ENCODE data around the gene MARVELD1. TPM values are rescaled to one million over a fixed set of nuclear protein-coding genes. Genes with fewer than 3 reads are reported as not detected.
A peak's percentile ranks its signal among the peaks of the same experiment; 100 is the strongest.

Gene MARVELD1
- total and polyA plus RNA-seq, 10 donors: 3.7 to 24.6 (median 12.9) TPM

DNA sequence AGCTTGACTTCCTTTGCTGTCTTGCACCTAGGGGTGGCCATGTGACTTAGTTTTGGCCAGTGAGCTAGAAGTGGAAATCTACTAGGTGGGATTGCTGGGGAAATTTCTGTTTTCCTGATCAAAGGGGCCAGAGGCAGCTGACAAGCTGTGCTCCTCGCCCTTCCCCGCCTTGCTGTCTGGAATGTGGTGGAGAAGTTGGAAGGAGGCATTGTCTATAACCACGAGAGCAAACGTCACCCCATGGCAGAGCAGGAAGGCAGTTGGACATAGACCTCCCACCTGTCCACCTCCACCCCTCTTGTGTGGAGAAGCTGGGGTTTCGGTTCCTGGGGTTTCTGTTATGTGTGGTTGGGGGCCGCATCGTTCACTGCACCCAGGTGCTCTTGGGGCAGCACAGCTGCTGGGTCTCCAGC, 51.0 kb downstream of the MARVELD1 start:
- Histone ChIP-seq H3K9me3 (no peaks in the 10 kb centered on the region), H3K36me3 (peaks cover 0 to 51% (median 30%) of the 10 kb centered on the region in 6 donors), H3K4me1 (no peaks in the 10 kb centered on the region), H3K4me3 (no peak overlapping the region), H3K27me3 (replicated peaks in 1 of 7) (peaks cover 0 to 6% (median 0%) of the 10 kb centered on the region in 7 donors), H3K27ac (no peak overlapping the region)
- 63 to 77% (median 65%) methylated on average over 5 to 7 of the region's 7 CpGs for WGBS, 5 donors
- TF ChIP-seq, protein P1, sequence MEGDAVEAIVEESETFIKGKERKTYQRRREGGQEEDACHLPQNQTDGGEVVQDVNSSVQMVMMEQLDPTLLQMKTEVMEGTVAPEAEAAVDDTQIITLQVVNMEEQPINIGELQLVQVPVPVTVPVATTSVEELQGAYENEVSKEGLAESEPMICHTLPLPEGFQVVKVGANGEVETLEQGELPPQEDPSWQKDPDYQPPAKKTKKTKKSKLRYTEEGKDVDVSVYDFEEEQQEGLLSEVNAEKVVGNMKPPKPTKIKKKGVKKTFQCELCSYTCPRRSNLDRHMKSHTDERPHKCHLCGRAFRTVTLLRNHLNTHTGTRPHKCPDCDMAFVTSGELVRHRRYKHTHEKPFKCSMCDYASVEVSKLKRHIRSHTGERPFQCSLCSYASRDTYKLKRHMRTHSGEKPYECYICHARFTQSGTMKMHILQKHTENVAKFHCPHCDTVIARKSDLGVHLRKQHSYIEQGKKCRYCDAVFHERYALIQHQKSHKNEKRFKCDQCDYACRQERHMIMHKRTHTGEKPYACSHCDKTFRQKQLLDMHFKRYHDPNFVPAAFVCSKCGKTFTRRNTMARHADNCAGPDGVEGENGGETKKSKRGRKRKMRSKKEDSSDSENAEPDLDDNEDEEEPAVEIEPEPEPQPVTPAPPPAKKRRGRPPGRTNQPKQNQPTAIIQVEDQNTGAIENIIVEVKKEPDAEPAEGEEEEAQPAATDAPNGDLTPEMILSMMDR (IDR thresholded peaks at IDR 0.05 in 8 of 11, conservative IDR thresholded peaks at IDR 0.05 in 3 of 11): no peak
- no peak for TF ChIP-seq POLR2AphosphoS5 (IDR thresholded peaks at IDR 0.05)
- TF ChIP-seq POLR2A (IDR thresholded peaks at IDR 0.05): no peak
- no peak for DNase-seq
- intact Hi-C loops (cut with DNase I; ENCODE audit: low total_unique reads): no loop called here

DNA sequence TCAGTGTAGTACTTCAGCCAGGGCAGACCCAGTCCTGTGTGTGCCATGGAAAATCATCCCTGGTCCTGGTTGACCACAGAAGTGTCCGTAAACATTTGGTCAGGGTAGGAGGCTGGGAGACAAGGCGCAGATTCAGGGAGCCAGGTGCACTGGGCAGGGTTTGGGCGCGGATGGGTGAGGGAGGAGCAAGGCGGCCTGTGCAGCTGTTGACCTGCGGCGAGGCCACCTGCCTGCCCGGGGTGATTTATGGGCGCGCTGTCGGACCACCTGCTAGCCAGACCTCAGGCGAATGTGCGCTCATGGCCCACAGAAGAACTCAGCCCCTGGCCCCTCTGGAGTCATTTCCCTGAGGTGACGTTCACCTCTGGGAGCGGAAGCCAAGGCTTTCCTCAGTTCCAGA, 51.7 kb downstream of the MARVELD1 start:
- no peaks in the 10 kb centered on the region for H3K4me1 ChIP-seq
- TF ChIP-seq POLR2A (IDR thresholded peaks at IDR 0.05) (no peak), POLR2AphosphoS5 (IDR thresholded peaks at IDR 0.05) (peak in 2 of 3 donors; percentile 26 to 39)
- TF ChIP-seq, protein P1 (IDR thresholded peaks at IDR 0.05 in 8 of 11, conservative IDR thresholded peaks at IDR 0.05 in 3 of 11): no peak
- no peak overlapping the region for H3K27ac ChIP-seq
- 75 to 92% (median 90%) methylated on average over 15 of the region's 15 CpGs for WGBS, 5 donors
- no peak overlapping the region for H3K4me3 ChIP-seq
- peaks cover 0 to 44% (median 24%) of the 10 kb centered on the region in 6 donors for H3K36me3 ChIP-seq
- peaks cover 0 to 12% (median 6%) of the 10 kb centered on the region in 7 donors for H3K27me3 ChIP-seq (replicated peaks in 1 of 7)
- intact Hi-C loops (cut with DNase I; ENCODE audit: low total_unique reads): no loop called here
- no peaks in the 10 kb centered on the region for H3K9me3 ChIP-seq
- peak; percentile 70 for DNase-seq

DNA sequence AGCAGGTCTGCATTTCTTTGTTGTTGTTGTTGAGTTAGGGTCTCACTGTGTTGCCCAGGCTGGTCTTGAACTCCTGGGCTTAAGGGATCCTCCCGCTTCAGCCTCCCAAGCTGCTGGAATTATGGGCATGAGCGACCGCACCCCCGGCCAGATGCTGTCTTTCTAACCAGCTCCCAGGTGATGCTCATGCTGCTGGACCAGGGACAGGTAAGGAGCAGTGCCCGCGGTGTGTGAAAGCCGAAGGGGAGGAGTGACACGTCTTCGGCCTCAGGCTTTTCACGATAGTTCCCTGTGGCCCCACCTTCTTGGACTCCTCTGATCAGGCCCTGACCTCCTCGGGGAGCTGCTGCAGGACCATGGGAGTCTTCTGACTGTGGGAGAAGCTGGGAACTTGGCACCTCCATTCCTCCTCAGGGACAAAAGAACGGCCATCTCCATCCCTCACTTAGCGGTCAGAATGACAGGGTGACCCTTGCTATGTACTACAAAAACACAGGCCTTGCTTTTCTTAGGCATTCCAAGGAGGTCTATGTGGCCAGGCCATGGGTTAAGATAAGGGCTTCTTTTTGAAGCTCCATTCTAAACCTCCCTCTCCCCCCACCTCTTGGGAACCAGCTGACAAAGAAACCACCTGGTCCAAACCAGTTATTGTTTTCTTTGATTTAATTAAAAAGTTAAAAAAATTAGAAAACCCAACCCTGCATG, 52.7 kb downstream of the MARVELD1 start:
- Histone ChIP-seq H3K9me3 (no peaks in the 10 kb centered on the region), H3K27ac (no peak overlapping the region), H3K4me1 (peaks cover 1 to 10% (median 6%) of the 10 kb centered on the region in 6 donors), H3K4me3 (no peak overlapping the region), H3K27me3 (replicated peaks in 1 of 7) (peaks cover 0 to 23% (median 16%) of the 10 kb centered on the region in 7 donors), H3K36me3 (peaks cover 0 to 33% (median 14%) of the 10 kb centered on the region in 6 donors)
- intact Hi-C loops (cut with DNase I; ENCODE audit: low total_unique reads): no loop called here
- no peak for TF ChIP-seq POLR2A (IDR thresholded peaks at IDR 0.05)
- DNase-seq: no peak
- WGBS, 5 donors: 89 to 94% (median 92%) methylated on average over 10 to 13 of the region's 13 CpGs

DNA sequence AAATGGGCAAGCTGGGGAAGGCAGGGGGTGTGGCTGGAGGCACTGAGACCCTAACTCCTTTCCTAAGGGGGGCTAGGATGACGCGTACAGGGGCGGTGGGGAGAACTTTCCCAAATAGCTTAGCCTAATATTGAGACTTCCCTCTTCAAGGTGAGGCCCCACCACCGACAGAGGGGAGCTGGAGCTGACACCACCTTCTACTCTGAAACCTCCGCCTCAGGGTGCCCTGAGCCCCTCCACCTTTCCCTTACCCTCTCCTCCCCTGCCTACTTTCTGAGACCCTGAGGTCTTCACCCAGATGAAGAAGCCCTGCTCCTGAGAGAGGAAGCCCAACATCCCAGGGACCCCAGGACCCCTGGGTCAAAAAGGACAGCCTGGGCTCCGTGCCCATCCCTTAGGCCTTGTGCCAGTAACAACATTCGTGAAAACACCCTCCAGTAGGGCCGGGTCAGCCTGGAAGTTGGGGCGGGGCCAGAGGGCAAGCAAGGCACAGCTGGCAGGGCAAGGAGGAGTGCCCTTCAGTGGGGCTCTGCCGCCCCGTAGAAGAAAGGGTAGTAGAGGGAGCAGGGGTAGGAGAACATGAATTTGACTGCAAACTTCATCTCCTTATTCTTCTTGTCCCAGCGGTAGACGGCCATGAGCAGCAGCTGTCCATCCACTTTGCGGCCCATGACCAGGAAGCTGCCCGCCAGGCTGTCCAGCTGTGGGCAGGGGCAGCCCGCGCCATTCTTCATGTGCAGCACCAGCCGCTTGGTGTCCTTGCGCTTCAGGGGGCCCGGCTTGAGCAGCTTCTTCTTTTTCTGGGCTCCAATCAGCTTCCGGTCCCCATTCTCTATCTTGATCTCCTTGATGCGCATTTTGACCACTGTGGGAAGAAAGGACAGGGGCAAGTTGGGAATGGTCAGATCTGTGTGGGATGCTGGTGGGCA, 53.7 kb downstream of the MARVELD1 start:
- Histone ChIP-seq H3K9me3 (no peaks in the 10 kb centered on the region), H3K27me3 (replicated peaks in 1 of 7) (peaks cover 0 to 33% (median 26%) of the 10 kb centered on the region in 7 donors), H3K36me3 (peaks cover 0 to 23% (median 5%) of the 10 kb centered on the region in 6 donors), H3K27ac (no peak overlapping the region), H3K4me3 (no peak overlapping the region), H3K4me1 (peaks cover 3 to 18% (median 13%) of the 10 kb centered on the region in 6 donors)
- no peak for DNase-seq
- intact Hi-C loops (cut with DNase I; ENCODE audit: low total_unique reads): no loop called here
- WGBS, 5 donors: 87 to 92% (median 90%) methylated on average over 19 to 22 of the region's 22 CpGs
- peak in 1 of 3 donors; percentile 7 for TF ChIP-seq POLR2AphosphoS5 (IDR thresholded peaks at IDR 0.05)
- TF ChIP-seq, protein P1 (IDR thresholded peaks at IDR 0.05 in 8 of 11, conservative IDR thresholded peaks at IDR 0.05 in 3 of 11): no peak

Other genes with a start within 250 kb of the MARVELD1 start
- gene MMS19, start 215.3 kb upstream of the MARVELD1 start, total RNA-seq: 10 to 100 TPM; 54.5 to 91.5 (median 59.7) TPM
- gene MMS19, start 215.3 kb upstream of the MARVELD1 start, polyA plus RNA-seq: 100 to 1,000 TPM in 1 of 3 donors, 10 to 100 TPM in 2; 53.5 to 101 (median 78.7) TPM
- gene UBTD1, start 214.8 kb upstream of the MARVELD1 start, total RNA-seq: 10 to 100 TPM in 6 of 7 donors, 1 to 10 TPM in 1; 8.0 to 17.6 (median 12.1) TPM
- 10 to 100 TPM in 1 of 3 donors, 1 to 10 TPM in 2; 4.5 to 11.5 (median 6.8) TPM for gene UBTD1, start 214.8 kb upstream of the MARVELD1 start, polyA plus RNA-seq
- gene ANKRD2, start 141.0 kb upstream of the MARVELD1 start, total RNA-seq: not detected
- gene ANKRD2, start 141.0 kb upstream of the MARVELD1 start, polyA plus RNA-seq: under 1 TPM; 0.10 to 0.52 (median 0.18) TPM
- gene HOGA1, start 129.3 kb upstream of the MARVELD1 start, total RNA-seq: under 1 TPM in 2 of 7 donors, not detected in 5; 0.19 to 0.32 TPM
- gene HOGA1, start 129.3 kb upstream of the MARVELD1 start, polyA plus RNA-seq: under 1 TPM; 0.11 to 0.42 (median 0.15) TPM
- not detected for gene C10orf62, start 124.0 kb upstream of the MARVELD1 start, total RNA-seq
- not detected for gene C10orf62, start 124.0 kb upstream of the MARVELD1 start, polyA plus RNA-seq
- gene MORN4, start 80.2 kb upstream of the MARVELD1 start, total RNA-seq: 1 to 10 TPM; 1.6 to 5.0 (median 2.8) TPM
- gene MORN4, start 80.2 kb upstream of the MARVELD1 start, polyA plus RNA-seq: 1 to 10 TPM; 2.0 to 2.8 (median 2.6) TPM
- 10 to 100 TPM; 19.1 to 28.7 (median 23.4) TPM for gene PI4K2A, start 73.1 kb upstream of the MARVELD1 start, total RNA-seq
- 10 to 100 TPM in 1 of 3 donors, 1 to 10 TPM in 2; 7.1 to 14.3 (median 7.5) TPM for gene PI4K2A, start 73.1 kb upstream of the MARVELD1 start, polyA plus RNA-seq
- gene AVPI1, start 26.5 kb upstream of the MARVELD1 start, total RNA-seq: 10 to 100 TPM in 6 of 7 donors, 1 to 10 TPM in 1; 4.8 to 35.8 (median 16.0) TPM
- 10 to 100 TPM in 1 of 3 donors, 1 to 10 TPM in 2; 4.0 to 12.2 (median 6.2) TPM for gene AVPI1, start 26.5 kb upstream of the MARVELD1 start, polyA plus RNA-seq
- 10 to 100 TPM; 29.2 to 42.2 (median 34.1) TPM for gene ZFYVE27, start 23.4 kb downstream of the MARVELD1 start, total RNA-seq
- 10 to 100 TPM; 16.8 to 24.7 (median 17.5) TPM for gene ZFYVE27, start 23.4 kb downstream of the MARVELD1 start, polyA plus RNA-seq
- gene SFRP5, start 58.3 kb downstream of the MARVELD1 start, total RNA-seq: not detected
- gene SFRP5, start 58.3 kb downstream of the MARVELD1 start, polyA plus RNA-seq: 1 to 10 TPM in 1 of 3 donors, under 1 TPM in 1, not detected in 1; 0.09 to 3.6 TPM
- 1 to 10 TPM in 1 of 7 donors, under 1 TPM in 6; 0.44 to 1.0 (median 0.58) TPM for gene GOLGA7B, start 136.1 kb downstream of the MARVELD1 start, total RNA-seq
- under 1 TPM; 0.27 to 0.48 (median 0.48) TPM for gene GOLGA7B, start 136.1 kb downstream of the MARVELD1 start, polyA plus RNA-seq

Data from spleen (tissue), 11 donors.